Stimulated activated naive CD4-positive, alpha-beta T cell treated with Interleukin-2 at 50 U/mL for 16 hours (primary cell): ENCODE data around the gene ADAMTSL1.

ENCODE experiments used
- DNase-seq: peaks from one replicate; lab custom pipeline; 2025; lab: John Stamatoyannopoulos, UW

ADAMTSL1 gene

DNA sequence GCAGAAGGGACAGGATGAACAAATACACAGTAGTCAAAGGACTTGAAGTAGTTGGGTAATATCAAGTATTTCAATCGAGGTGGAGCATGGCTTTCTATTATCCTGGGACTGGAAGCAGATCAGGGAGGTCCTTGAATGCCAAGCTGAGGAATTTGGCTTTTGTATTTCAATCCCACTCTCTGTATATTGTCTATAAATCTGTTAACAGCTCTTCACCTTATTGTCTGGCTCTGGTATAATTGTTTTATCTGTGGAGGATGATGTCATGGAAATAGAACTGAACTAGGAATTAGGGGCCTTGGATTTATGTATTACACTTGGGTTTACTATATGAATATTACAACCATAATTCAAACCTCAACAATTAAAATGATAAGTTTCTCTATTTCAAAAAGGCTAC is 6.3 kb upstream of the ADAMTSL1 start:
- no peak for DNase-seq

DNA sequence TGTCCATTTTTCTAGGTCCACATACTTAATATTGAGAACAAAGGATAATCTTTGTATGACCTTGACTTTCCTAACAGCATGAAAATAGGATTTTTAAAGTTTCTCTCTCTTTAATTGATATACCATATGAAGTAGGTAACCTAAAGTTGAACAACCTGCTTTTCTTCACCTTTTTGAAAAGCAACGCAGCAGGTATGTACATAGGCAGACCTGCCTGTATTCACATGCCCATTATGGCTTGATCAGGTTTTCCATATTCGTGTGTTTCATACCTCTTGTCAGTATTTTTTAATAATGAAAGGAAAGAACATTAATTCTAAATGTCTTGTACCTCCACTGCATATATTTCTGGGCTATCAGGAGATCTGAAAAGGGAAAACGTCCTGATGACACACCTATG is 1.5 kb upstream of the ADAMTSL1 start:
- no peak for DNase-seq

DNA sequence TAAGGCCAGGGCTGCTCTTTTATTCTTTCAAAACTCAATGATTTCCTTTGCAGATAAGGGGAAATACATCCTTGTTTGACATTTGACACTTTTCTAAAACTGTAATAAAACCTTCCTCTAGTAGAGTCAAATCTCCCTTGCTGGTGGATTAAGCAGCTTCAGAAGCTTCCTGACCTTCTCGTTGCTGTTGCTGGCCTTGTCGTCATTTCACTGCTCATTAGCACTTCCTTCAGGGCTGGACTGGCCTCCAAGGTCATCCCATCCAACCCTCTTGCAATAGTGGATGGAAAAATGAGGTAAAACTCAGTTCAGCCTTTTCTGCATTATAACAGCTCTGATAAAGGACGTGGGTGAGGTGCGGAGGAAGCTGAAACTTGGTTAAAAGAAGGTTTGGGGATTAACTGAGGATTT is 1.1 kb upstream of the ADAMTSL1 start:
- no peak for DNase-seq

DNA sequence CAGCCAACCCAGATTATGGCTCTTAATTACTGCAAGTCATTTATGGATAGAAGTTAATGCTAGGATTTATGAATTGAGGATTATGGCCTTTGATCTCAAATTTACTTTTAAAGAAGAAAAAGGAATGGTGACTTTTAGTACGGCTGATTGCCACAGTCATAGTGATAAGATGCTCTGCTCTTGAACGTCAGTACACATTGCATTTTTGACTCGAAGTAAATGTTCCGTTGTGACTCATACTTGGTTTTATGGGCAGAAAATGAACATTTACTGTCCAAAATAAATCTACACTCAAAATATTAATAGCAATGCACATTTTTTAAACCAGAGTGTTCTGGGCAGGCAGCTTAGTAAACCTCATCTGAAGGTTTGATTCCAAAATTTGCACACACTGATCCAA is 830 bp downstream of the ADAMTSL1 start:
- no peak for DNase-seq

DNA sequence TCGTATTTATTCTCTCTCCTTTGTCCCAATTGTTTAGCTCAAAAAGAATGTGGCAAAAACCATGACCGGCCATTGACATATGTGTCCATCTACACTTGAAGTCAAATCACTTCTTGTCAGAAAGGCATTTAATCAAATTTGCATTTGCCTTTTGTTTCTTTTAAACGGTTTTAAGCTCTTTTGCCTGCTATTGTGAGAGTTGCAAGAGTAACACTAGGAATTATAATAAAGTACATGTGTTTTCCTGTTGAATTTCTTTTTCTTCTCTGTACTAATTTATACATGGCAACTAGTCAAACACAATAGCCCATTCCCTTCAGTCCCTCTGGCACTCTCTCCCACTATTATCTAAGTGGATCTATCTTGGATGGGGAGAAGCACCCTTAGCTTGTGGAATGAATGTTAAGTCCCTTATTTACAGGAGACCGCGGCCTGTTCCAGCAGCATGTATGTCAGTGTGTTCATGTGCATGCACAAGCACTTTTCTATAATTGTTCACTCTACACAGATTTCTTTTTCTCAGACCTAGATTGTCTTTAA is 3.2 kb downstream of the ADAMTSL1 start:
- DNase-seq = no peak

DNA sequence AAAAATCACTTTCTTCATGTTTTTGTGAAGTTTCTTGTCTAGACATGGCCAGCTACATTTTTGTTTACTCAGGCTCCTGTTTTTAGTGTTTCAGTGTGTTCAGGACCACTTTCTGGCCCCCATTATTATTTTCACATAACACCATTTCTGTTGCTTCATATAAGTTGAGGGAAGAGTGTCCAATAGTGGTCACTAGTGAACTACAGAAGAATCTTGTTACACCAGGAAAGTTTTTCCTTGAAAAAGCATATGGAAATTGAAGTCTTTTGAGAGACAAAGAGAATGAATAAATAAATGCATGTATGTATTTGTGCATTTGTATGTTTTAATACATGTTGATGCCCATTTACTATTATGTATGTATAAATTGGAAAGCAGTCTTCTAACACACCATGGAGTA is 3.8 kb downstream of the ADAMTSL1 start:
- DNase-seq = no peak

DNA sequence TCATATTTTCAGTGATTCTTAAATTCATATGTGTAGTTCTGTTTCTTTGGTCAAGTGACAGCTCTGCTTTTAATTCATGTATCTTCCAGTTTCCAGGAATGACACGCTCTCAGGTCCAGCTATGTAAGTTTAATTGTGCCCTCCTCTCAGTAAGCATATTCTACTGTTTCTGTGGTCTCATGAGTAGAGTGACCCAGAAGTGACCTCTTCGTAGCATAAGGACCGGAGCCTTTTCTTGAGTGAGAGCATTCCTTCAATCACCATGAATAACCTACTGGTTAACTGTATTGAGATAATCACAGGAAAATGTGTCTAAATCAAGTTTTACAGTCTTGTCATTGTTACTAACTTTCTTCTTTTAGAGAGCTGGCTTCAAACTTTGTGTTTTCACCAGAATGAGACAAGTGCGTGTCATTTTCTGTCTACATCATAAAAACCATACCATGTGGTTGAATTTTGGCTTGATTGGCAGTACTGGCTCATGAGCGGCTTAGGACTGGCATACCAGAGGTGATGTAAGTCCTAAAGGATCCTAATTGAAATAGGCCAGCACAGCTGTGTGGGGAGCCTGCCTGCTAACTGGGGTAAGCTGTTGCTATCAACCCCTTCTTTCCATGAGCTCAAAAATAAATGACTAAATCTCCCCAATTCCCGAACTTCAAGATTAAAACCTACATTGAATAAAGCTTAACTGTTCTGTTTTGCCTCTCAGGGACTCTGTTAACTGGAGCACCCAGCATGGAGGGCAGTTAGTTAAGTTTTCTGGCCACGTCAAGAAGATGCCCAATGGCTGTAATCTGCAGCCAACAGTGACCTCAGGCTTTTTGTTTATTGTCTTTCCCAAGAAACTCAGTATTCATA is 4.8 kb downstream of the ADAMTSL1 start:
- no peak for DNase-seq

DNA sequence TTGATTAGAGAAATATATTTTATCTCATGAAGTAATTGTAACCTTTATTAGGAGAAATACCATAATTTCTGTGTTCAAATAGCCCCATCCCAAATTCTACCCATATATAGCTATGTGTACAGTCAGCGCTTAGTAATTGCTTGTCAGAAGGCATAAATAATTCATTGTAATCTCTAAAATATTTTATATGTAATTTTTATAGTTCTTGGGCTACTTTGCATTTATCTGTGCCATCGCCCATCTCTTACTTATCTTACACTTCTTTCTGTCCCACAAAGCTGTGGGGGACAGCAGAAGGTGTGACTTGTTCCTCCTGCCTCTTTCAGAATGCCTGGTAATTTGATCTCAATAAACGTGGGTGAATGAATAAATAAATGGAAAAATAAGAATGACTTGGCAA is 5.5 kb downstream of the ADAMTSL1 start:
- no peak for DNase-seq

DNA sequence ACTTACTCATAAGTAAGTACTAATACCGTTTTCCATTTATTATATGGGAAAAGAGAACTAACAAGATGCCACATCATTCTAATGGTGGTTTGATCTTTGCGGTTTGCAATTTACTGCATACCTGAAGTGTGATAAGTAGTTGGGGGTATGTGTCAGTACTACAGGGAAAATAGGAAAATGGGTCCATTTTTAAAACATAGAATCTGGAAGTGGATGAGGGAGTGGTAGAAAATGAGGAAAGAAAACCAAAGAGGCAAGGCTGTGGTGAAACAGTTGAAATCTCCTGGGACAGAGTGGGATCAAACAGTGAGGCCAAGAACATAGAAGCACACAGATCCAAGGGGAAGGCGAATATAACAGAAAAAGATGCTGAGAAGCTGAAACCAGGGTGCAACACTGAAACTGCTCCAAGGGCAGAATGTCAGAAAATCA is 6.7 kb downstream of the ADAMTSL1 start:
- no peak for DNase-seq

DNA sequence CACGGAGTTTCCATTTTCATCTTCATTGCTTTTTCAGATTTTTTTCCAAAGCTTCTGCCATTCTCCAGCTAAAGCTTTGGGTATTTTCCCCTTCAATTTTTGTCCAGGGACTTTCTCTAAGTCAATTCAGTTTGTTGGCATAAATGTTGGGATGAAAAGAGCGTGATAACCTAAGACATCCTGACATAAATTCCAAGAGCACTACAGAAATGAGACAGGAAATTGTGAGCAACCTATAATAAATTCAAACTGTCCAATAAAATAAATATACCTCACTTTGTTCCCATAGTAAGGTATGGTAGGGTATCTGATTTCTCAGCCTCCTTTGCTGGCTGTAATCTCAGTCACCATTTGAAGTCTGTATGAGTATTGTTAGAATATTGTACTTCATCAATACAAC is 8.4 kb downstream of the ADAMTSL1 start:
- no peak for DNase-seq

DNA sequence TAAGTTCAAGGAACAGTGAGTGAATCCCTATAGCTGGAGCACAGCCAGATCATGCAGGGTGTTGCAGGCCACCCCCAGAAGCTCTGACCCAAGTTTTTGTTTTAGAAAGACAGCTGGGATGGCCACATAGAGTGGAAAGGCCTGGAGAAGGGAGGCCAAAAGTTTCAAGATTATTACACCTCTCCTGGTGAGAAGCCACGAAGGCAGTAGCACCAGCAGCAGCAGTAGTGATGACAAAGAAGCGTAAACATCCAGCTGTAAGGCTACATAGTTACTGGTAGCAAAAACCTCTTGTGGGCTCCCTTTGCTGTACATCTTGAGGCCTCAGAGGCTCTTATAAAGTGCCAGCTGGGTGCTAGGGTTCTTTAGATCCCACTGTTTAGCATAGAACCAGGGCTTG is 11.8 kb downstream of the ADAMTSL1 start:
- no peak for DNase-seq

DNA sequence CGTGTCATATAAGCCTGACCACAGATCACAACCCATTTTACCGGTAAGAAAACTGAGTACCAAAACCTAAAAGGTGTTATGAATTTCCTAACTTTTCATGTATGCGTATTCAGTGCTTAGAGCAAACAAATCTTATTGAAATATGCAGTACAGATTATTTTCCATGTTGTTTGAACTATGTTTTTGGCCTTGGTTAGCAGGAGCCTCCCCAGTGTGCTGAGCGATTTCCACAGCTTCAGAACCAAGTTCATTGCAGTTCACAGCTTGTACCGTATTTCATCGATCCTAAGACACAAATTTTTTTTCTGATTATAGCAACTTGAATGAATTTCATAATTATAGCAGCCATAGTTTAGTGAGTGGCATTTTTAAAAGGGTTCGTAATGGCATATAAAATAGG is 13.7 kb downstream of the ADAMTSL1 start:
- DNase-seq = no peak

DNA sequence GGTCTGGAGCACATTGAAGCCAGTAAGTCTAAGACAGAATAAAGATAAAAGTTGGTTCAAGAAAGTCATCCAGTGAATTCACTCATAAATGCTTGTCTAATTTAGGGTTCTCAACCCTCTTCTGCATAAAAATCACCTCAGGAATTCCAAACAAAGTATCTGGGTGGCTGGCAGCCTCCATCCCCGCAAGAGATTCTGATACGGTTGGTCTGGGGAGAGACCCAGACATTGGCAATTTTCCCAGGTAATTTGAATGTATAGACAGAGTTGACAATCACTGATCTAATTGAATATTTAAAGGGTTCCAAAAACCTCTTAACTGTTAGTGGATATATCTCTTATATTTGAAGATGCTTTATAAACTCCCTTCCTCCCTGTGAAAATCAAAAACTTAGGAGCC is 14.9 kb downstream of the ADAMTSL1 start:
- DNase-seq = no peak

DNA sequence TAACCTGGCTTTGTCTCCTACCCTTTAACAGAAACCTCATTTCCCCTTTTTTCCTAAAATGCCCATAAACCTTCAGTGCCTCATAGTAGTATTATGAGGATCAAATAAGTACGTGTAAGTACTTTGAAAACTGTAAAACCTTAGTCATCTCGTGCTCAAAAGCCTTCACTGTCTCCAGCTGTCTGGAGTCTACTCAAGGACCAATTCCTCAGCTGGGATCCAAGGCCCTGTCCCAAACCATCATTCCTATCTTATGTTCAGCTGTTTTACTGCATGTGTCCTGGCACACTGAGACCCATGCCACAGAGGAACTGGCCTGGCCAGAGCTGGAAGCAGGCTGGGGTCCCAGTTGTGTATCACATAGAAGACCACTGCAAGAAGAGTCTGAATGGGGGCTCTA is 15.9 kb downstream of the ADAMTSL1 start:
- DNase-seq = no peak

DNA sequence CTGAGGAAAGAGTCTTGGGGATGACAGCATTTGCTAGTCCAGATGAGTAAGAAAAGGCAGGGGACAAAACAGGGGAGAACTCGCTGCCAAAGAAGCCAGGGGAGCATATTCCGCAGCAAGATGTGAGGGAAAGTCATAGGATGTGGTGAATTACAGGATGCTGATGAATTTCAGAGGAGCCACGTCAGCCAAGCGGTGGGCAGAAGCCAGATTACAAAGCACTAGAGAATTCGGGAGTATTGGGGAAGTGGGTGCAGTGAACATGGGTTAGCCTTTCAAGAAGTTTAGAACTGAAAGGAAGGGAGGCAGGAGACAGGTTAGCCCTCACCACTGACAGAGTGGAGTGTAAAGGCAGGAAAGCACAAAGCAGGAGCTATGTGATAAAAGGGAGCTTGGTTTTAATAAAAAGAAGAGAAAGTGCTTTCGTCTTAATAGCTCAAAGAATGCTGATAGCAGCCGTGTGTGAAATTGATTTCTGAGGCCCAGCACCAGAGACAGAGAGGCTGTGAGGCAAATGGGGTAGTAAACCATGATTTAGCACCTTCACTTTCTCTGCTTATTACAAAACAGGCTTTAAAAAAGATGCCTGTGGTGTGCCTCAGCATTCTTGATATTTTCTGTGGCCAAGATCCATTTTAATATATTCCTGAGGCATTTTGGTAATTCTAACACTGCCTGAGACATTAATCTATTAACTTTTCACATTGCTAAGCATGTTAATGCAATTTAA is 16.9 kb downstream of the ADAMTSL1 start:
- no peak for DNase-seq

DNA sequence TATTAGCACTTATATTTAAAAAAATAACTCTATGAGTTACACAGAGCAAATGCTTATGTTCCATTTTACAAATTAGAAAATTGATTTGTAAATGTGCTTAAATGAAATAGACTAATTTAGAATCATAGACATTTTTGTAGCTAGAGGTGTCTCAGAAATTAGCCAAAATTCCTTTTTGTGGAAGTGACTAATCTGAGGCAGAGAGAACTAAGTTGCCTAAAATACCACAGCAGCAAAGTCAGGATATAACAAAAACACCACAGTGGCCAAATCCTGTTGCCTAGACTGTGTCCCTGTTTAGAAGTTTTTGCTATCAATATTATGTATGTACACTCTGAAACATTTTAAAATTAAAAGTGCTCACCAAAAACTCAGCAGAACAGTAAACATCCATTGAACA is 18.7 kb downstream of the ADAMTSL1 start:
- DNase-seq = no peak

DNA sequence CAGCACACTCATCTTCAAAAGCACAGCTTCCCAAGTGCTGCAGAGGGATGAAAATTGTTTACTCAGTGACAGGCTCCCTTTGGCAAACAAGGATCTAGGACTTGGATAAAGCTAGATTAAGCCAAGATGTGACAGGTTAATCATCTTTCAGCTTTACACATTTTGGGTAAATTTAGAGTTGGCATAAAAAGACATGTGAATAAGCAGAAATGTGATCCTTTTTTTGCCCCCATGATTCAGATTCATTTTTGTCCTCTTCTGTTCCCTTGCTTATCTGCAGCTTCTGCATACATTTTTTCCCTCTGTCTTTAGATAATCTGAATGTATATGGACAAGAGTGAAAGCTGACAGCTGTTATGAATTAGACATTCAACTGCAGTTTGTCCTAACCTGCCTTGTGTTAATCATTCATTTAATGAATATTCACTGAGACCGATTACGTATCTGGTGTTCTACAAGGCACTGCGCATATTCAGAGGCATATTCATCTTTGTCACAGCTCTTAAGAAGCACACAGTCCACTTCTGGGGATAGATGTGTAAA is 19.6 kb downstream of the ADAMTSL1 start:
- DNase-seq = no peak

DNA sequence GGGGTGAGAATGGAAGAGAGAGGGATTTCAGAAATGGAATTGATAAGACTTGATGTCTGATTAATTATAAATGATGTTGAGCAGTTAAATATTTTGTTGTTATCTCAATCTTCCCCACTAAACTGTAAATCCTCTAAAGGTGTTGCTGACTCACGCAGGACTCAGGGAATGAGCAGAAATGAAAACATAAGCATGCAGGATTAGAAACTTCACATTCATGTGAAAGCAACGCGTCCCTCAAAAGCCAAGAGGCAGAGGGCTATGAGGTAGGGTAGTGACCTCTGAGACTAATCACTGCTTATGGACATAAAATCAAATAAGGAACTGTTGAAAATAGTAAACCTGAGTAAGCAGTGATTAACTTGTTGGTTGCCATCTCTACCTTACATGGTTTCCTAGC is 21.1 kb downstream of the ADAMTSL1 start:
- DNase-seq = no peak

DNA sequence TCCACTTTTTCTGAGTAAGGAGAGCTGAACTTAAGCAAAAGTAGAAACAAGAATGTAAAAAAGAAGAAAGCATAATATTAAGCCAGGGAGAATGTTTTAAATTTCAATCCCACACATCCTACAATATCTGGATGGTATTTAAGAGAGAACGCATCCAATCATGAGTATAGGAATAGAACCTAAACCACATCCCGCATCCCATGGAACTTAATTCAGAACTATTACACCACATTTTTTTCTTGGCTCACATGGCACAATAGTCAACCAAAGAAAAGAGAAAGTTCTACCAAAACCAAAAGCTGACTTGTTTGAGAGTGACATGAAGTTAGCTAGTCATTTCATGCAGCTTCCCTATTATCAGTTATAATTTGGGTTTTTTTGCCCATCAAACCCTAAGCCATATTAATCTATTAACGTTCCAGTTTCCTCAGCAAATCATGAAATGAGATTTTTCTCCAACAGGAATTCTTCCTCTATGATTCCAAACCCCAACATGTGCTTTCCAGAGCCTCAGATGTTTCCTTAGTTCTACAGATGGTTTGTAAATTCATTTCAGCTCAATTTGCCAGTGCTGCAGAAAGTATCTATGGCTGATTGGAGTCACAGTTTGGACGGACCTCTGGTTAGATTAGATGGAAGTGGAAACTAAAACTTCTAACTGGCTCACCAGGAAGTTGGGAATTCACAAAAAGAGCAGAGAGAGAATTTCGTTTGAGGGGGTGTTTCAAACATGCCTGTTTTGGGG is 22.5 kb downstream of the ADAMTSL1 start:
- no peak for DNase-seq

DNA sequence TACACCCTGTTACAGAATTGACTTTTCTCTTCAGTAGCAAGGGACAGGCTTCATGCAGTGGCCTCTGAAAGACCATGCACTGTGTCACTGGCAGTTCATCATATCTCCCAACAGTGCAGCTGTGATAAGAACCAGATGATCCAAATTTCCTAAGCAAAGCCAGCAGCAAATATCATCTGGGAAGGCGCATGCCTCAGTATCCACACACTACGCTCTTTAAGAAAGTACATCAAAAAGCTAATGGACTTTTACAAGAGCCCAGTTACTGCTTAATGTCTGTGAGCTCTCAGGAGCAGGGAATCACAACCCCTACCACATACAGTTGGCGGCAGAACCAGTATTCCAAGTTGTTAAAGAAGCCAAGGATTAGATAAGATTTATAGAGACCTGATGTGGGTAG is 25.1 kb downstream of the ADAMTSL1 start:
- no peak for DNase-seq

DNA sequence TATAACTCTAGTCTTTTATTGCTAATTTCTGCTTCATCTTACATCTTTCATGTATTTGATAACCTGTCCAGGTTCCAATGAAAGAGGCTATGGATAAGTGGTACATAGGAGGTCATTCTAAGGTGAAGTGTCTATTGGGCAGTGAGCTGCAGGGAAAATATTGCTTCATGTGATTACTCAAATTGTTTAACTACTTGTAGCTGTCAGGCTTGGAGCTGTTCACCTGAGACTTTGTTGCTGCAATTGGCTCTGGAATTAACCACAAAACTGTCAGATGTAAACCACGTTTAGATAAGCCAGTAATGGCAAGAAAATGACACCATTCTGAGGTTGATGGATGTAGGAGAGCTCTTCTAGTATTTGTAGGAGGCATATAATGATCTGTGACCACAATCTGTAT is 26.0 kb downstream of the ADAMTSL1 start:
- no peak for DNase-seq

DNA sequence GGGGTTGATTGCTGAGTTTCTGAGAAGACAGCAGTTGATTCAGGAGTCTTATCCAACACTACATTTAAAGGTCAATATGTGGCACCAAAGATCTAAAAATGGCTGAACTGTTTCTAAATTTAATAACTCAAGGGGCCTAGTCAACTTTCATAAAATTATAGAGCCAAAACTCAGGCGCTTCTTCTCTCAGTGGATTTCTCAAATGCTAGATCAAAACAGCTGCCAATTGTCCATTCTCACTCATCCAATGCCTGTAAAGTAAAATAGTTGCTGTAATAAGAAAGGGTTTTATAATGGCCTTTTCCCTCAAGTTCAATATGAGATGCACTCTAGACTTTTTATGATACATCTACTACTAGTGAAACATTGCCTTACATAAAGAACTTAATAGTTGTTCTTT is 26.5 kb downstream of the ADAMTSL1 start:
- no peak for DNase-seq
